D721Med (cell line): ENCODE measurements around the gene AP4M1.
A peak's percentile ranks its signal among the peaks of the same experiment; 100 is the strongest.

Experiments used
- DNase-seq: peaks from one replicate; pipeline ENCODE4 v3.0.0; 2011; ENCODE audit warnings: low spot score; ENCODE audit not compliant: insufficient read length
- FAIRE-seq: peaks from 2 replicates; lab custom pipeline; 2011; peaks lifted over from hg19 to GRCh38; lab: Jason Lieb, UNC
- CTCF ChIP-seq: IDR thresholded peaks from 2 replicates; pipeline ENCODE4 v1.5.1; 2012; ENCODE audit warnings: mild to moderate bottlenecking, control low read depth; ENCODE audit not compliant: insufficient read depth; ENCODE audit errors: missing control alignments

AP4M1 gene

GRCh38 chr7:100087055-100087750 lies 14.2 kb upstream of the AP4M1 start:
- no peak for DNase-seq
- FAIRE-seq = no peak

GRCh38 chr7:100088095-100088620 lies 13.3 kb upstream of the AP4M1 start:
- no peak for TF ChIP-seq CTCF
- no peak for FAIRE-seq

More at GRCh38 chr7:100087055-100087750, 14.2 kb upstream of the AP4M1 start:
- no peak for TF ChIP-seq CTCF

GRCh38 chr7:100088621-100089457 lies 12.6 kb upstream of the AP4M1 start, which contains the start of gene COPS6:
TSS of gene COPS6 (plus strand) at chr7:100088969. CDS start at chr7:100088991, 22 bp downstream.
- TF ChIP-seq CTCF = no peak
- FAIRE-seq = no peak

More at GRCh38 chr7:100088095-100088620, 13.3 kb upstream of the AP4M1 start:
- DNase-seq = no peak

GRCh38 chr7:100089458-100090196 lies 11.8 kb upstream of the AP4M1 start:
- DNase-seq = no peak
- FAIRE-seq = no peak
- no peak for TF ChIP-seq CTCF

More at GRCh38 chr7:100088621-100089457, 12.6 kb upstream of the AP4M1 start, which contains the start of gene COPS6:
- DNase-seq = peak; percentile 72

GRCh38 chr7:100090527-100091410 lies 10.7 kb upstream of the AP4M1 start:
- no peak for TF ChIP-seq CTCF
- DNase-seq (no peak), FAIRE-seq (peak; percentile 38)
